Measurements from ENCODE around the gene TET2.

The TET2 gene

DNA sequence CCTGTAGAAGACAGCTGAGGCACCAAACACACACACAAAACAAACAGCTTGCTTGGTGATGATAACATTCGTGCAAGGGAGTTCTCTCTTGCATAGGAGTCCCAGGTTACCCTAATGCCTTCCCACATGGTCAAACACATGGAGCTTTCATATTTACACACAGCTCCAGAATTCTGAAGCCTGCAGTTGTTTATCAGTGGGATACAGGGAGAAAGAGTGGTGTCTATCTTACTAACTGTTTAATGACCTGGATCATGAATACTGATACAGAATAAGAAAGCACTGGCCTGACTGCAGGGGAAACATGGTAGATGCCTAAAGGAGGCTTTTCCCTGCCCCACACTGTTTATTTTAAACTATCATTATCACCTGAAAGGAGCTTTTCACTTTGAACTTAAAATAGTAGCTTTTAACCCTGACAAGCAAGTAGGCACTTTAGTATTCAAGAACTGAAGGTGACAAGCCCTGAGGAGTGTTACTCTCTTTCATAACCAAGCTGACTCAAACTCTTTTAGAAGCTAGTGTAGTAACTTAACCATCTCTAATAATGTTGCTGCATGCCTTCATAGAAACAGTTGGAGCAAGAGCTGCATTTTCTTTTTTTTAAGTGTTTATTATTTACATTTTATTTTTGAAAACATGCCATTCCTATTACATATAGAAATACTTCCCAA lies 15.6 kb downstream of the TET2 start:
- TF ChIP-seq, protein P1, sequence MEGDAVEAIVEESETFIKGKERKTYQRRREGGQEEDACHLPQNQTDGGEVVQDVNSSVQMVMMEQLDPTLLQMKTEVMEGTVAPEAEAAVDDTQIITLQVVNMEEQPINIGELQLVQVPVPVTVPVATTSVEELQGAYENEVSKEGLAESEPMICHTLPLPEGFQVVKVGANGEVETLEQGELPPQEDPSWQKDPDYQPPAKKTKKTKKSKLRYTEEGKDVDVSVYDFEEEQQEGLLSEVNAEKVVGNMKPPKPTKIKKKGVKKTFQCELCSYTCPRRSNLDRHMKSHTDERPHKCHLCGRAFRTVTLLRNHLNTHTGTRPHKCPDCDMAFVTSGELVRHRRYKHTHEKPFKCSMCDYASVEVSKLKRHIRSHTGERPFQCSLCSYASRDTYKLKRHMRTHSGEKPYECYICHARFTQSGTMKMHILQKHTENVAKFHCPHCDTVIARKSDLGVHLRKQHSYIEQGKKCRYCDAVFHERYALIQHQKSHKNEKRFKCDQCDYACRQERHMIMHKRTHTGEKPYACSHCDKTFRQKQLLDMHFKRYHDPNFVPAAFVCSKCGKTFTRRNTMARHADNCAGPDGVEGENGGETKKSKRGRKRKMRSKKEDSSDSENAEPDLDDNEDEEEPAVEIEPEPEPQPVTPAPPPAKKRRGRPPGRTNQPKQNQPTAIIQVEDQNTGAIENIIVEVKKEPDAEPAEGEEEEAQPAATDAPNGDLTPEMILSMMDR (IDR thresholded peaks at IDR 0.05; ENCODE audit: insufficient read depth, missing control alignments) = no peak
- no peak for FAIRE-seq
- DNase-seq (ENCODE audit: insufficient read length, low spot score) = no peak

DNA sequence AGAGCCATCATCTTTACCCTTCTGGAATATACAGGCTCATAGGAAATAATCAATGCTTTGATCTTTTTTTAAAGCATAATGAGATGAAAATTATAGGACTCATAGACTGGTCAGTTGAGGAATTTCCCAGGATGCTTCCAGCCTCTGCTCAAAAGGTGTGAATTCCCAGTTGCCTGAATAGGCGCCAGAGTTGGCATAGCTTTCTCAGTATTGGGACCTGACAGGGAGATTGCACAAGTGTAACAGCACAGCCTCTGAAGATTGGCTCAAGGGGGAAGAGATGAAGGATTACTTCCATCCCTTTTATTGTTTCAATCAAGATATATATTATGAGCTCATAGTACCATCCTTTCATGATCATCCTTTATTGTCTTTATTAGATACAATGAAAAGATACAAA lies 17.9 kb downstream of the TET2 start:
- FAIRE-seq = no peak
- TF ChIP-seq, protein P1 (IDR thresholded peaks at IDR 0.05; ENCODE audit: insufficient read depth, missing control alignments) = no peak

DNA sequence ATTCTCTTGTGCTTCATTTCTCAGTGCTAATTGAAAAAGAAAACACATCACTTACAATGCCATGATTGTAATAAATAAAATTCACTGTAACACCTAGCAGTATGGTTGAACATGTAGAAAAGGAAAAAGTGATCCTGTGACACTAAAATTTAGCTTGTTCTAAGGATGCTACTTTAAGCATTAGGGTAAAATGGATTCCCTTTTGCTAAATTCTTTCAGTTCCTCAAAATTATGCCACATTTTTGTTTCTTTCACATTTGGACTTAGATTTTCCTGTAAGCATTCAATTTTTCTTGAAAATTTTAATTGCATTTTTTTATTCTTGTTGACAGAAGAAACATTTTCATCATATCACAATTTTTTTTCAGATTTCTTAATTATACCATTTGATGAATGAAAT lies 19.4 kb downstream of the TET2 start:
- DNase-seq (ENCODE audit: insufficient read length, low spot score) (no peak), FAIRE-seq (peak; percentile 53)
- TF ChIP-seq, protein P1 (IDR thresholded peaks at IDR 0.05; ENCODE audit: insufficient read depth, missing control alignments) = no peak

More for the DNA sequence above, 17.9 kb downstream of the TET2 start:
- no peak for DNase-seq (ENCODE audit: insufficient read length, low spot score)

DNA sequence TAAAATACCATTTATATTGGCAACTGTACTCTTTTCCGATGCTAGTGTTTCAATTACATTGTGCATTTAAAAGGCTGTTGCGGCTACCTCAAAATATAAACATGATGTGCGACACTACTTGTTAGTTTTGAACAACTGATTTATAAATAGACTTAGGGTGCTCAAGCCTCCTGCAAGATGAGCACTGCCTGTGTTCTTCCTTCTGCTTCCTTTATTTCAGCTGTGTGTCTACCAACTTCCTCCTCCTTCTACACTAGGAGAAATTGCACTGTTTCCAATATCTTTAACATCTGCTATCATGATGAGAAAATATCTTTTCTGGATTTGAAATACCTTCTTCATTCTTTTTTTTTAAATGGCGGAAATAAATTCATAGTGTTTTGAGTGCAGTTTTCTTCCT lies 24.0 kb downstream of the TET2 start:
- DNase-seq (ENCODE audit: insufficient read length, low spot score) (no peak), FAIRE-seq (no peak)
- TF ChIP-seq, protein P1 (IDR thresholded peaks at IDR 0.05; ENCODE audit: insufficient read depth, missing control alignments) = no peak

DNA sequence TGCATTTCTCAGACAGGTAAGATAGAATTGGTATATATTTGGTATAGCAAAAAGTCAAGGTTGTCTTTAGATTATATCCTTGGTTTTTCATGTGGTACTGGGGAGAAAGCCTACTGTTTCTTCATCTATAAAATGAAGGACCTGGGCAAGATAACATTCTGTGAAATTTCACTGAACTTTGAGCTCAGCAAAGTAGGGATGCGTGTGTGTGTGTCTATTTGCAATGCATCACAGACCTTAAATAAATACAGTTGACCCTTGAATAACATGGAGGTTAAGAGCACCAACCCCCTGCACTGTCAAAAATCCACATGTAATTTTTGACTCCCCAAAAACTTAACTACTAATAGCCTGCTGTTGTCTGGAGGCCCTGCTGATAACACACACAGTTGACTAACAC lies 25.2 kb downstream of the TET2 start:
- DNase-seq (ENCODE audit: insufficient read length, low spot score) (no peak), FAIRE-seq (no peak)
- TF ChIP-seq, protein P1 (IDR thresholded peaks at IDR 0.05; ENCODE audit: insufficient read depth, missing control alignments) = no peak

DNA sequence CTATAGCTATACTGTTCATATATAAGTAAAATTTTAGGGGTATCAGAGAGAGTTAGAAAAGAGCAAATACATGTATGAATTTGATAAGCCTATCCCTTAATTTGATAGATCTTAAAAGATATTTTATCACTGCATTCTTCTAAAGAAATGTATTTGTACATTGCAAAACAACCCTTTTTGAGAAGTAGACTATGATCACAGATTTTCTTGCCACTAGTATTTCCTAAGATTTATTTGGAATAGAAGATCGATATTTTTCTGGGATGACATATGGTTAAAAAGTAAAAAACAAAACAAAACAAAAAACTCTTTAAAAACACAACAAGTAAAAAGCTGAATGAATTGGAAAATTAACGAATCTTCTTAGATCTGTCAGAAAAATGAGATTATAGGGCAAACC lies 27.4 kb downstream of the TET2 start:
- DNase-seq (ENCODE audit: insufficient read length, low spot score) (no peak), FAIRE-seq (peak; percentile 11)
- TF ChIP-seq, protein P1 (IDR thresholded peaks at IDR 0.05; ENCODE audit: insufficient read depth, missing control alignments) = no peak

DNA sequence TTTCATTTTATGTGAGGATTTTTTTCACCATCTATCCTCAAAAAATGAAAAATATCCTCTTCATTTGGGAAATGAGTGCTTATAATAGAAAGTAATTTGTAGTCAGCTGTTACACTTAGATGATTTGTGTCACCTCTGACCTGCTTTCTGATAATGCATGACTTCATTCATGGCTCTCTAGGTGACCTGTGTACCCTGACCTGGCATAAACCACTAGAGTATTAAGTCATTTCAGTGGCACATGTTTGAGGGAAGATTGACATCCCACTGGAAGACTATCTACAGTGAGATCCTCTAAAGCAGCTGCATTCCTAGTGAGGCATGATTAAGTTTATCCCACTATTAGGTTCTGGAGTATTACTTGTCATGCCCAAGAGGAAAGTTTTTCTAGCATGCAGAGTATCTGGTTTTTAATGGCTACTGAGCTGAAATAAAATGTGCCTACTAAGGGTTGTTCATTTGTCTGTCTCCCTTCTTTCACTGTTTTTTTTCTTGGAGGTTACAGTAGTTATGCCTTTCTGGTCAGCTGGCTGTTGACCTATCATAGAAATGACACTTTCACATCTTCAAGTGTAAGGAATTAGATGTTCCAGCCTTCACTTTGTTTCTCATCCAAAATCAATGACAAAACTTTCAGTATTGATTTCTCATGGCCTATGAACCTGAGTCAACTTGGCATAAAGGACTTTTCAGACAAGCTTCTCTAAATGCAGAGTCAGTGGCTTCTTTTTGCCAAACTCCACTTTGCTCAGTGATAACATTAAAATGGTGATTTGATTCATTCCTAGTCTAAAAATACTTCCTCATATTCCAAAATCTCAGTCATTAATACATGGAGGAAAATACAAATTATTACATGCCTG lies 33.1 kb downstream of the TET2 start:
- FAIRE-seq (no peak), DNase-seq (ENCODE audit: insufficient read length, low spot score) (no peak)
- TF ChIP-seq, protein P1 (IDR thresholded peaks at IDR 0.05; ENCODE audit: insufficient read depth, missing control alignments) = no peak

All from D721Med (cell line).